ENCODE data around the gene PKDCC.

DNA sequence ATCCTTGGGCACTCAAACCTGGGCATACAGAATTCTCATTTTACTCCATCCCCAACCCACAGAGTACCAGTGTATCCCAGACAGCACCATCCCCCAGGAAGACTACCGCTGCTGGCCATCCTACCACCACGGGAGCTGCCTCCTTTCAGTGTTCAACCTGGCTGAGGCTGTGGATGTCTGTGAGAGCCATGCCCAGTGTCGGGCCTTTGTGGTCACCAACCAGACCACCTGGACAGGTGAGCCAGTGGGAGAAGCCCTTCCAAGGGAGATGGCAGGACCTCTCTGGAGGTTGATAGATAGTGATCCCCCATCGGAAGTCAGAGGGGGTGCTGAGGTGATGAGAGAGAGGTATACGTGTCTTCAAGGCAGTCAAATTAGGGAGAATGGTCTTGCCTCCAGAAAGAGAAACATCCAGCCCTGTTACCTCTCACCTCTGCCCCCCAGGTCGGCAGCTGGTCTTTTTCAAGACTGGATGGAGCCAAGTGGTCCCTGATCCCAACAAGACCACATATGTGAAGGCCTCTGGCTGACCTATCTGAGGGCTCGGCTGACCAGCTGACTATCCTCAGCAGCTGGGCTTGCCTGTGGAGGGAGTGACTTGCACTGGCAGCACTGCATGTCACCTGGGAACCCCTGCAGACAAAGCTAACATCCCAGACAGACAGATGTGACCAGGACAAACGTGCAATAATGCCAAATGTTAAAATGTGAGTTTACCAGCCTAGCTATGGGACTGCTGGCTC lies 9.5 kb downstream of the PKDCC start:
- TF ChIP-seq, protein P1, sequence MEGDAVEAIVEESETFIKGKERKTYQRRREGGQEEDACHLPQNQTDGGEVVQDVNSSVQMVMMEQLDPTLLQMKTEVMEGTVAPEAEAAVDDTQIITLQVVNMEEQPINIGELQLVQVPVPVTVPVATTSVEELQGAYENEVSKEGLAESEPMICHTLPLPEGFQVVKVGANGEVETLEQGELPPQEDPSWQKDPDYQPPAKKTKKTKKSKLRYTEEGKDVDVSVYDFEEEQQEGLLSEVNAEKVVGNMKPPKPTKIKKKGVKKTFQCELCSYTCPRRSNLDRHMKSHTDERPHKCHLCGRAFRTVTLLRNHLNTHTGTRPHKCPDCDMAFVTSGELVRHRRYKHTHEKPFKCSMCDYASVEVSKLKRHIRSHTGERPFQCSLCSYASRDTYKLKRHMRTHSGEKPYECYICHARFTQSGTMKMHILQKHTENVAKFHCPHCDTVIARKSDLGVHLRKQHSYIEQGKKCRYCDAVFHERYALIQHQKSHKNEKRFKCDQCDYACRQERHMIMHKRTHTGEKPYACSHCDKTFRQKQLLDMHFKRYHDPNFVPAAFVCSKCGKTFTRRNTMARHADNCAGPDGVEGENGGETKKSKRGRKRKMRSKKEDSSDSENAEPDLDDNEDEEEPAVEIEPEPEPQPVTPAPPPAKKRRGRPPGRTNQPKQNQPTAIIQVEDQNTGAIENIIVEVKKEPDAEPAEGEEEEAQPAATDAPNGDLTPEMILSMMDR (IDR thresholded peaks at IDR 0.05): no peak
- TF ChIP-seq POLR2A (IDR thresholded peaks at IDR 0.05) (no peak), EP300 (IDR thresholded peaks at IDR 0.05) (no peak)

All from tibial nerve (tissue), 4 donors.